Ascending aorta (tissue), 2 donors: Measurements from ENCODE around the gene GDPD5. TPM values are rescaled to one million over a fixed set of nuclear protein-coding genes. Genes with fewer than 3 reads are reported as not detected.

Experiments used
- DNase-seq, 2 donors: peaks; one replicate each; pipeline ENCODE4 v3.0.0-alpha.2; 2019; ENCODE audit warnings: low spot score in 2 of 2
- H3K27ac ChIP-seq, 2 donors: fragments of 200-600 bp; sonication (generic); one replicate each; pipeline ENCODE4 v1.5.1; 2016 to 2017; ENCODE audit warnings: mild to moderate bottlenecking in 1 of 2
- H3K27me3 ChIP-seq: fragments of 200-600 bp; sonication (generic); one replicate; pipeline ENCODE4 v1.5.1; 2017
- H3K36me3 ChIP-seq, 2 donors: fragments of 200-600 bp; sonication (generic); one replicate each; pipeline ENCODE4 v1.5.1; 2016
- H3K4me1 ChIP-seq, 2 donors: fragments of 200-600 bp; sonication (generic); one replicate each; pipeline ENCODE4 v1.5.1; 2016 to 2017; ENCODE audit warnings: mild to moderate bottlenecking in 1 of 2
- H3K4me3 ChIP-seq, 2 donors: fragments of 200-600 bp; sonication (generic); one replicate each; pipeline ENCODE4 v1.5.1; 2016 to 2017; ENCODE audit warnings: mild to moderate bottlenecking in 1 of 2
- H3K9me3 ChIP-seq, 2 donors: fragments of 200-600 bp; sonication (generic); one replicate each; pipeline ENCODE4 v1.5.1; 2016
- CTCF ChIP-seq, 3 experiments: fragments of 200-600 bp in 2 of 3; fragments of 450-650 bp in 1 of 3; sonication (generic) in 2 of 3; IDR thresholded peaks; one replicate each; pipeline ENCODE4 v1.5.1; 2016 to 2019; ENCODE audit warnings: antibody characterized with exemption in 3 of 3, mild to moderate bottlenecking in 1 of 3, moderate library complexity in 1 of 3
- intact Hi-C: fragments of 100-400 bp; cut with DNase I; formaldehyde crosslinking; loops from one replicate; pipeline ENCODE4 v1.15.1; 2023
- total RNA-seq: library from RNA; depleted of rRNA; stranded (reverse); fragments of >200 nt; gene quantifications from one replicate; pipeline ENCODE4 v1.1.0, GENCODE V29; 2016

Gene GDPD5
- total RNA-seq, 1 donor from 2014 or later, result 64.6 TPM

- no peak for DNase-seq
- Histone ChIP-seq H3K4me1 (peaks cover 2 to 4% of the 10 kb centered on the region in 2 donors), H3K4me3 (no peak overlapping the region), H3K36me3 (no peaks in the 10 kb centered on the region), H3K9me3 (no peaks in the 10 kb centered on the region), H3K27me3 (no peaks in the 10 kb centered on the region), H3K27ac (no peak overlapping the region)
- intact Hi-C loops, result loop anchor here (5.0 kb wide), 1 partner anchor 38 kb away; the partner anchor contains the start of gene RPS3
- TF ChIP-seq CTCF (IDR thresholded peaks at IDR 0.05), result no peak
These were observed 90.7 kb downstream of the GDPD5 start for GRCh38 chr11:75434886-75435570.

- Histone ChIP-seq H3K9me3 (no peaks in the 10 kb centered on the region), H3K4me1 (peaks cover 2 to 6% of the 10 kb centered on the region in 2 donors), H3K27me3 (no peaks in the 10 kb centered on the region), H3K36me3 (no peaks in the 10 kb centered on the region), H3K4me3 (no peak overlapping the region), H3K27ac (no peak overlapping the region)
- no peak for DNase-seq
- no peak for TF ChIP-seq CTCF (IDR thresholded peaks at IDR 0.05)
- intact Hi-C loops, result loop anchor here (5.0 kb wide), 1 partner anchor 37 kb away; the partner anchor contains the start of gene RPS3
These were observed 91.7 kb downstream of the GDPD5 start for GRCh38 chr11:75434051-75434450.

- Histone ChIP-seq H3K4me3 (no peak overlapping the region), H3K27ac (no peak overlapping the region), H3K4me1 (peaks cover 2 to 6% of the 10 kb centered on the region in 2 donors), H3K36me3 (no peaks in the 10 kb centered on the region), H3K9me3 (no peaks in the 10 kb centered on the region), H3K27me3 (no peaks in the 10 kb centered on the region)
- DNase-seq, result no peak
- no peak for TF ChIP-seq CTCF (IDR thresholded peaks at IDR 0.05)
- intact Hi-C loops, result loop anchor here (5.0 kb wide), 1 partner anchor 36 kb away; the partner anchor contains the start of gene RPS3
These were observed 92.3 kb downstream of the GDPD5 start for GRCh38 chr11:75433443-75433842.

- DNase-seq, result no peak
- Histone ChIP-seq H3K4me1 (peaks cover 2 to 6% of the 10 kb centered on the region in 2 donors), H3K9me3 (no peaks in the 10 kb centered on the region), H3K27me3 (no peaks in the 10 kb centered on the region), H3K4me3 (no peak within 1 kb of the TSS), H3K36me3 (no peaks in the 10 kb centered on the region), H3K27ac (no peak within 1 kb of the TSS)
- intact Hi-C loops, result loop anchor here (5.0 kb wide), 1 partner anchor 36 kb away; the partner anchor contains the start of gene RPS3
- no peak for TF ChIP-seq CTCF (IDR thresholded peaks at IDR 0.05)
These were observed 92.8 kb downstream of the GDPD5 start, which contains the start of gene KLHL35 for GRCh38 chr11:75432911-75433321. TSS of gene KLHL35 (minus strand) at chr11:75433203. CDS start at chr11:75430629, 2,574 bp downstream.

- TF ChIP-seq CTCF (IDR thresholded peaks at IDR 0.05), result no peak
- Histone ChIP-seq H3K4me1 (peaks cover 2 to 9% of the 10 kb centered on the region in 2 donors), H3K4me3 (no peak overlapping the region), H3K9me3 (no peaks in the 10 kb centered on the region), H3K36me3 (no peaks in the 10 kb centered on the region), H3K27ac (no peak overlapping the region), H3K27me3 (no peaks in the 10 kb centered on the region)
- no peak for DNase-seq
- intact Hi-C loops, result loop anchor here (5.0 kb wide), 1 partner anchor 35 kb away; the partner anchor contains the start of gene RPS3
These were observed 93.9 kb downstream of the GDPD5 start for GRCh38 chr11:75431533-75432525.
